Measurements from ENCODE around the gene PSEN2.

- TF ChIP-seq CTCF (IDR thresholded peaks at IDR 0.05), result no peak
- no peak for TF ChIP-seq POLR2A (IDR thresholded peaks at IDR 0.05)
Observed at GRCh38 chr1:226875641-226876295, 5.4 kb downstream of the PSEN2 start.

Data from adrenal gland (tissue), 5 donors.